ENCODE measurements around the gene F9. TPM values are rescaled to one million over a fixed set of nuclear protein-coding genes. Genes with fewer than 3 reads are reported as not detected.

The F9 gene
- total and polyA plus RNA-seq, 8 donors = not detected

GRCh38 chrX:139560221-139560620 is 29.7 kb downstream of the F9 start:
- no peak for TF ChIP-seq EP300 (IDR thresholded peaks at IDR 0.05)
- no peak for TF ChIP-seq POLR2A (IDR thresholded peaks at IDR 0.05)
- TF ChIP-seq POLR2AphosphoS5 (IDR thresholded peaks at IDR 0.05) = no peak
- TF ChIP-seq CTCF (IDR thresholded peaks at IDR 0.05) = no peak
- no peak overlapping the region for H3K4me3 ChIP-seq
- no peaks in the 10 kb centered on the region for H3K9me3 ChIP-seq
- intact Hi-C loops (cut with DNase I; ENCODE audit: low total_unique reads) = no loop called here
- H3K27me3 ChIP-seq = peaks cover 0 to 6% (median 0%) of the 10 kb centered on the region in 3 donors
- no peak for DNase-seq
- no peaks in the 10 kb centered on the region for H3K4me1 ChIP-seq
- no peaks in the 10 kb centered on the region for H3K36me3 ChIP-seq
- H3K27ac ChIP-seq = no peak overlapping the region

GRCh38 chrX:139563251-139563650 is 32.7 kb downstream of the F9 start:
- WGBS, 5 donors = 68 to 94% (median 83%) methylated on average over 4 to 5 of the region's 5 CpGs
- Histone ChIP-seq H3K27ac (no peak overlapping the region), H3K9me3 (no peaks in the 10 kb centered on the region), H3K27me3 (no peaks in the 10 kb centered on the region), H3K36me3 (no peaks in the 10 kb centered on the region), H3K4me3 (no peak overlapping the region), H3K4me1 (no peaks in the 10 kb centered on the region)
- DNase-seq = no peak
- TF ChIP-seq EP300 (IDR thresholded peaks at IDR 0.05) (no peak), POLR2AphosphoS5 (IDR thresholded peaks at IDR 0.05) (no peak), CTCF (IDR thresholded peaks at IDR 0.05) (no peak), POLR2A (IDR thresholded peaks at IDR 0.05) (no peak)
- intact Hi-C loops (cut with DNase I; ENCODE audit: low total_unique reads) = no loop called here

- Histone ChIP-seq H3K27me3 (no peaks in the 10 kb centered on the region), H3K9me3 (no peaks in the 10 kb centered on the region), H3K36me3 (no peaks in the 10 kb centered on the region), H3K27ac (no peak overlapping the region), H3K4me3 (no peak overlapping the region), H3K4me1 (no peaks in the 10 kb centered on the region)
- TF ChIP-seq POLR2A (IDR thresholded peaks at IDR 0.05) (no peak), POLR2AphosphoS5 (IDR thresholded peaks at IDR 0.05) (no peak), EP300 (IDR thresholded peaks at IDR 0.05) (no peak), CTCF (IDR thresholded peaks at IDR 0.05) (no peak)
- DNase-seq = no peak
- WGBS, 5 donors = 57 to 90% (median 71%) methylated on average over 1 of the region's 1 CpG
- intact Hi-C loops (cut with DNase I; ENCODE audit: low total_unique reads) = no loop called here
Observed at GRCh38 chrX:139566981-139567380, 36.4 kb downstream of the F9 start.

- H3K9me3 ChIP-seq = no peaks in the 10 kb centered on the region
- no peak overlapping the region for H3K27ac ChIP-seq
- no peak overlapping the region for H3K4me3 ChIP-seq
- intact Hi-C loops (cut with DNase I; ENCODE audit: low total_unique reads) = no loop called here
- no peaks in the 10 kb centered on the region for H3K4me1 ChIP-seq
- 25 to 42% (median 32%) methylated on average over 4 of the region's 4 CpGs for WGBS, 5 donors
- no peaks in the 10 kb centered on the region for H3K36me3 ChIP-seq
- DNase-seq = no peak
- no peak for TF ChIP-seq POLR2A (IDR thresholded peaks at IDR 0.05)
- no peak for TF ChIP-seq CTCF (IDR thresholded peaks at IDR 0.05)
- TF ChIP-seq EP300 (IDR thresholded peaks at IDR 0.05) = no peak
- TF ChIP-seq POLR2AphosphoS5 (IDR thresholded peaks at IDR 0.05) = no peak
- no peaks in the 10 kb centered on the region for H3K27me3 ChIP-seq
Observed at GRCh38 chrX:139581068-139581467, 50.5 kb downstream of the F9 start.
